SW480 (cell line): Measurements from ENCODE around the gene NLRP1.

Experiments used
- DNase-seq: peaks from one replicate; pipeline ENCODE4 v3.0.0-alpha.2; 2016; ENCODE audit warnings: low spot score

The NLRP1 gene

GRCh38 chr17:5478992-5479391, 105.3 kb downstream of the NLRP1 start:
- DNase-seq, result no peak

- DNase-seq, result no peak
Measured at GRCh38 chr17:5473906-5474305, 110.4 kb downstream of the NLRP1 start.

- DNase-seq, result no peak
Measured at GRCh38 chr17:5472511-5472910, 111.8 kb downstream of the NLRP1 start.

GRCh38 chr17:5468075-5468473, 116.2 kb downstream of the NLRP1 start:
- peak; percentile 23 for DNase-seq

GRCh38 chr17:5467416-5467815, 116.9 kb downstream of the NLRP1 start:
- DNase-seq, result no peak

GRCh38 chr17:5466295-5466694, 118.0 kb downstream of the NLRP1 start:
- DNase-seq, result no peak

GRCh38 chr17:5464717-5465507, 119.4 kb downstream of the NLRP1 start:
- no peak for DNase-seq
